ENCODE measurements around the gene MEIKIN. TPM values are rescaled to one million over a fixed set of nuclear protein-coding genes. Genes with fewer than 3 reads are reported as not detected.
A peak's percentile ranks its signal among the peaks of the same experiment; 100 is the strongest.
"Not testable (repeated sequence)": the region's sequence is repeated elsewhere in the genome, so short reads cannot be mapped to it uniquely, and the experiment has no call there.

Gene MEIKIN
- total RNA-seq, 1 donor from 2014 or later, result not detected

DNA sequence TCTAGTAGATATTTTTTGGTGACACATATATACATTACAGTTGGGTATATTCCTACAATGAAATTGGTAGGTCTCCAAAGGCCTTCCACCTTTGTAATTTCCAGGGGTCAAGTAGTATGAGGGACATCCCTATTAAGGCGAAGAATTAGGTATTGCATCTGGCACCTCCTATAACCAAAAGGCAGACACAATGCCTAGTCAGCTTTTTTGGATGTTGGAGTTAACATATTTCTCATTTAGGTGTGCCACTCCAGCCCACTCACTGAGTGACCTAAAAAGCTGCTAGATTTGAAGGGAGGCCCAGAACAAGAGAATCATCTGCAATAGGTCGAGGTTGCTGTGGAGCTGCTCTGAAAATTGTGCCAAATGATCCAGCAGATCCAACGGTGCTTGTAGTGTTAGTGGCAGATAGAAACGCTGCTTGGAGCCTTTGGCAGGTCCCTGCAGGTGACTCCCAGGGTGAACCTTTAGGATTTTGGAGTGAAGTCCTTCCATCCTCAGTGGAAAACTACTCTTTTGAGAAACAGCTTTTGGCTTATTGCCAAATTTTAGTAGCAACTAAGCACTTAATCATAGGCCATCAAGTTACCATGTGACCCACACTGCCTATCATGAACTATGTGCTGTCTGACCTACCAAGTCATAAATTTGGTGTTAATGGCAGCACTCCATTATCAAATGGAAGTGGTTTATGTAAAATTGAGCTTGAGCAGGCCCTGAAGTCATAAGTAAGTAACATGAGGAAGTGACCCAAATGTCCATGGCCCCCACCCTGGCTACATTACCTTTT lies 132.9 kb downstream of the MEIKIN start:
- DNase-seq (ENCODE audit: low read depth in 2 of 2), result no peak

DNA sequence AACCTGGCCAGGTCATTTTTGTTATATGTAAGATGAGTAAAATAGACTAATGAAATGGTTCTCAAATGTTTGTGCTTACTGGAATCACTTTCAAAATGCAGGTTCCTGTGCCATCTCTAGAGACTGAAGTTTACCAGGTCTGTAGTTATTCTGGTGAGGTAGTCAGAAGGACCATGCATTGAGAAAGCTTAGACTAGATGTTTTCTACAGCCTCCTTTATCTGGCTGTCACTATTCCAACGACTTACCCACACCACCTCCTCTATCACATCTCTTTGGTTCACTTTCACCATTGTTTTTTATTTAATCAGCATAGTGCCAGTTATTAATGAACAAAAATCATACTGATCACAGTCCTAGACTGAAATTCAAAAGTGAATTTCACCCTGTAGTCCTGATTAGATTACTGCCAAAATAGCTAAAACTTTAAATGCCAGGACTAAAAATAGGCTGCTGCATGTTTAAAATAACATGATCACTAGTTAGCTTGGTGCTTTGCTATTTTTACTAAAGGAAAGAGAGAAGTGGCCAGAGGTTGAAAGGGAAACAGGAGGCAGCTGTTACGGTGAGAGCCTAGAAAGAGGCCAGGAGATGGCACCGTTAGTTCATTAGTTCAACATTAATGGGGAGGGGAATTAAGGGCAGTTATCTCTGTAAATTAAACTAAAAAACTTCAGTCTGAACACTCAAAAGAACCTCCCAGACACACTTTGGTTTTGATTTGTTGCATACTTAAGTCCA lies 134.8 kb downstream of the MEIKIN start:
- peak; percentile 6 to 49 for DNase-seq (ENCODE audit: low read depth in 2 of 2)

DNA sequence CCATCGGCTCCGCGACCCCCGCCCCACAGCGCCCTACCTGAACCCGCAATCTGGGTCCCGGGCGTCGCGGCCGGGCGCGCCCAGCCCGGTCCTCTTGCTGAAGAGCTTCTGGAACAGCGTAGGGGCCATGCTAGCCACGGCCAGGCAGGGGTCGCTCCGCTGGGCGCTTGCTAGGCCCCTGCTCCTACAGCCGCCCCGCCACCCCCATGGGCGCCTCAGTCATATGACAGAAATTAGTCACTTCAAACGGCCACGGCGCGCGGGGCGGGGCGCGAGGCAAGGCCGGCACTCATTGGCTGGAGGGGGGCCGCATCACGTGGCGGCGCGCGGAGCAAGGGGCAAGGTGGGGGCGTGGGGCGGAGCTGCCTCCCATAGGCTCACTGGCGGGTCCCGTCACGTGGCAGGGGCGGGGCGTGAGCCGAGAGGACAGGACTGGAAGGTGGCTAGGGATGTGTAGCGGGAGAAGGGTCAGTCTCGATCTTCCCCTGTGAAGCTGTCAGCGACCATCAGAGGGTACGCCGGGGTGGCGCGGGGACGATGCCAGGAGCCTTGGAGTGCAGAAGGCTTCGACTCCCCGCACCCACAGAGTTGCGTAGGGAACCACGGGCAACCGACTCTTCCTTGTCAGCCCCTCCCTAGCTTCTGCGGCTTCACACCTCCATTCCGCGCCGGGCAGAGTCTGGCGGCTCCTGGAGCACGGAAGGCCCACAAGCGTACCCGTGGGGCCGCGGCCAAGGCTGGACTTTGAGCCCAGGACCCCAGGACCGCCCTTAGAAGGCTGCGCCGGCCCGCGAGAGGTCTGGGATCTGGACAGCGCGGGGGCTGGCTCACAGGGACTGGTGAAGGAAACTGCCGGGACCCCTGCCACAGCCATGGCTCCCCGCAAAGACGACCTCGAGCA lies 148.4 kb downstream of the MEIKIN start, which contains the start of gene FNIP1:
Gene FNIP1 (minus strand): TSS at position 225 of the 901 bp plus-strand sequence. CDS start 96 bp downstream, at position 129.
- DNase-seq (ENCODE audit: low read depth in 2 of 2), result peak; percentile 98 to 99

GRCh38 chr5:131795879-131796792 lies 149.3 kb downstream of the MEIKIN start:
- peak; percentile 68 to 69 for DNase-seq (ENCODE audit: low read depth in 2 of 2)

DNA sequence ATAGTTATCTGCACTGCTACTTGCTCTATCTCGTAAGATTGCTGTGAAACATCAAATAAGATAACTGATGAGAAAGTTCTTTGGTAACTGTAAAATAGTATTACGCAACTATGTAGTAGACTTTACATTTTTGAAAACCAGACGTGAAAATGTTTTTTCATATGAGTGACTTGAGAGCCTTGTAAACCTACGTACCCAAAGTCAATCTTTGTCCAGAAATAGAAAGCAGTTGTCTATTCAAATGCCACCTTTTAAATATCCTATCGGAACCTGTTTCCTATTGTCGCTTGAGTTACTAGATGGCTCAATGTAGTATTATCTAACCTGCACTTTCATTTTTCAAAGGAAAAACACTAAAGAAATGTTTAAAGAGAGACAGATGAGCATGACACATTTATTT lies 150.2 kb downstream of the MEIKIN start:
- DNase-seq (ENCODE audit: low read depth in 2 of 2), result peak in 1 of 2 donors; percentile 19

GRCh38 chr5:131794586-131794985 lies 150.9 kb downstream of the MEIKIN start:
- no peak for DNase-seq (ENCODE audit: low read depth in 2 of 2)

DNA sequence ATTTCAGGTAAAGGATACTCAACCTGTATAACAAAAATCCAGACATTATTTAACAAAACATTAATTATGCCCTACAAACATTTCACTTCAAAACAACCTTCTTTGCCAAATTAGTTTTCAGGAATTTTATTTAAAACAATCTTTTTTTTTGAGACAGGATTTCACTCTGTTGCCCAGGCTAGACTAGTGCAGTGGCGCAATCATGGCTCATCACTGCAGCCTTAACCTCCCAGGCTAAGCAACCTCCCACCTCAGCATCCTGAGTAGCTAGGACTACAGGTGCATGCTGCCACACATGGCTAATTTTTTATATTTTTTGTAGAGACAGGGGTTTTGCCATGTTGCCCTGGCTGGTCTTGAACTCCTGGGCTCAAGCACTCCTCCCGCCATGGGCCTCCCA lies 152.6 kb downstream of the MEIKIN start:
- no peak for DNase-seq (ENCODE audit: low read depth in 2 of 2)

- DNase-seq (ENCODE audit: low read depth in 2 of 2), result no peak
These were observed 153.6 kb downstream of the MEIKIN start for GRCh38 chr5:131791866-131792265.

GRCh38 chr5:131790550-131790949 lies 154.9 kb downstream of the MEIKIN start:
- no peak for DNase-seq (ENCODE audit: low read depth in 2 of 2)

GRCh38 chr5:131789765-131790164 lies 155.7 kb downstream of the MEIKIN start:
- no peak for DNase-seq (ENCODE audit: low read depth in 2 of 2)

- DNase-seq (ENCODE audit: low read depth in 2 of 2), result no peak
These were observed 157.7 kb downstream of the MEIKIN start for GRCh38 chr5:131787736-131788135.

GRCh38 chr5:131786900-131787692 lies 158.4 kb downstream of the MEIKIN start:
- no peak for DNase-seq (ENCODE audit: low read depth in 2 of 2)

GRCh38 chr5:131786036-131786435 lies 159.4 kb downstream of the MEIKIN start:
- DNase-seq (ENCODE audit: low read depth in 2 of 2), result no peak

DNA sequence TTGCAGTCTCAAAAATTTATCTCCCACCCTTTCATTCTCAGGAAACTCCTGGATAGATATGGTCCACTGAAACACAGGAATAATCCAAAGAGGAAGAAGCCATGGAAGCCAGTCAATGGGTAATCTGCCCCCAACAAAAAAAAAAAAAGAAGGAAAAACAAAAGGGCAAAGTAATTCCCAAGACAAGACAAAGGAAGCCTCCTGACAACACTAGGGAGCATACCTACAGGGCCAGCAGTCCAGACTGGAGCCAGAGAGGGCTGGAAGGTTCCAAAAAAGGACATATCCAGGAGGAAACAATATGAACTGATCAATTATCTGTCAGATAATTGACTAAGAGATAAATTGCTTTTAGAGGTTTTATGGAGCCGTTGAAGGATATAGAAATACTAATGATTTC lies 161.6 kb downstream of the MEIKIN start:
- no peak for DNase-seq (ENCODE audit: low read depth in 2 of 2)

- DNase-seq (ENCODE audit: low read depth in 2 of 2), result no peak
These were observed 162.1 kb downstream of the MEIKIN start for GRCh38 chr5:131783357-131783756.

- DNase-seq (ENCODE audit: low read depth in 2 of 2), result no peak
These were observed 162.7 kb downstream of the MEIKIN start for GRCh38 chr5:131782717-131783116.

DNA sequence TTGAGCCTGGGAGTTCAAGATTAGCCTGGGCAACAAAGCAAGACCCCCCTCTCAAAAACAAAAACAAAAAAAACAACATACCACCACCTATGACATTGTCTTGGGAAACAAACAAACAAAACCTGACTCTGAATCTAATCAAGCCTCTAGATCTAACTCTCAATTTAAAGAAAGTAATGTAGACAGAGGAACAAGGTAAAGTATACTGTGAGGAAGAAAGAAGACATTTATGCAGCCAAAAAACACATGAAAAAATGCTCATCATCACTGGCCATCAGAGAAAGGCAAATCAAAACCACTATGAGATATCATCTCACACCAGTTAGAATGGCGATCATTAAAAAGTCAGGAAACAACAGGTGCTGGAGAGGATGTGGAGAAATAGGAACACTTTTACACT lies 167.3 kb downstream of the MEIKIN start:
- not testable (repeated sequence) for DNase-seq (ENCODE audit: low read depth in 2 of 2)

DNA sequence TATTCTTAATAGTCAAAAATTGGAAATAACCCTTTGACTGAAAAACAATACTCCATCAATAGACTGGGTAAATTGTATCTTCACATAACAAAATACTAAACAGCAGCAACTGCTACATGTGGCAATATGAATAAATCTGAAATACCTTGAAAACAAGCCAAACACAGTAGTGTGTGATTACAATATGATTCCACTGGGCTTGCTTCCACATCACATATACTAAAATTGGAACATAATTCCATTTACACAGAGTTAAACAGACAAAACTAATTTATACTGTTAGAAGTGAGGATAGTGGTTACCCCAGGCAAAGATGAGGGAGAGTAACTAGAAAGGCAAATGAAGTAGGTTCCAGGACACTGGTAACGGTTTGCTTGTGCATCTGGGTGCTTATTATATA lies 169.0 kb downstream of the MEIKIN start:
- no peak for DNase-seq (ENCODE audit: low read depth in 2 of 2)

- no peak for DNase-seq (ENCODE audit: low read depth in 2 of 2)
These were observed 170.7 kb downstream of the MEIKIN start for GRCh38 chr5:131774652-131775367.
